Right lobe of liver (tissue), 4 donors: ENCODE results near the gene BBS4.

Experiments
- CTCF ChIP-seq, 4 donors: fragments of 200-600 bp in 3 of 4; fragments of 450-650 bp in 1 of 4; IDR thresholded peaks; one replicate each; pipeline versions ENCODE4 v1.5.1 to v1.8.0; 2016 to 2022; ENCODE audit warnings: antibody characterized with exemption in 4 of 4, mild to moderate bottlenecking in 2 of 4
- POLR2A ChIP-seq: fragments of 450-650 bp; IDR thresholded peaks from one replicate; pipeline ENCODE4 v1.6.1; 2017; ENCODE audit warnings: antibody characterized with exemption, mild to moderate bottlenecking
- donor health status: DM: no; HTN: no; CAD: no.
- donor health status: DM: no; HTN: no; CAD: no.
- donor health status: DM: no; HTN: yes; CAD: no.

GRCh38 chr15:72774696-72775383, 88.8 kb downstream of the BBS4 start:
- TF ChIP-seq CTCF (IDR thresholded peaks at IDR 0.05) (no peak), POLR2A (no peak)
